Gastrocnemius medialis (tissue), 4 donors: Measurements from ENCODE around the gene RADIL. TPM values are rescaled to one million over a fixed set of nuclear protein-coding genes. Genes with fewer than 3 reads are reported as not detected.

ENCODE experiments used
- ATAC-seq, 2 donors: fragments of 150-250 bp; one replicate each; pipeline ENCODE4 v1.9.1; 2016
- DNase-seq, 2 donors: peaks; one replicate each; pipeline ENCODE4 v3.0.0-alpha.2; 2019
- H3K27ac ChIP-seq, 4 donors: fragments of 200-600 bp; sonication (generic); 1 replicate in 1 of 4; 2 replicates in 3 of 4; pipeline ENCODE4 v1.5.1; 2016 to 2018; ENCODE audit warnings: mild to moderate bottlenecking in 2 of 4, moderate library complexity in 1 of 4
- H3K27me3 ChIP-seq, 3 donors: fragments of 200-600 bp; sonication (generic) in 2 of 3; 1 replicate in 1 of 3; 2 replicates in 2 of 3; pipeline versions ENCODE4 v1.5.1 to v1.6.0; 2016 to 2019; ENCODE audit warnings: mild to moderate bottlenecking in 1 of 3, moderate library complexity in 1 of 3
- H3K36me3 ChIP-seq, 2 donors: fragments of 200-600 bp; sonication (generic) in 1 of 2; one replicate each; pipeline ENCODE4 v1.5.1; 2017 to 2018
- H3K4me1 ChIP-seq, 2 donors: fragments of 200-600 bp; sonication (generic) in 1 of 2; one replicate each; pipeline ENCODE4 v1.5.1; 2016 to 2017; ENCODE audit warnings: mild to moderate bottlenecking in 2 of 2
- H3K4me3 ChIP-seq, 4 donors: fragments of 200-600 bp; sonication (generic) in 3 of 4; 1 replicate in 1 of 4; 2 replicates in 3 of 4; pipeline ENCODE4 v1.5.1; 2016 to 2019; ENCODE audit warnings: mild to moderate bottlenecking in 2 of 4
- H3K9me3 ChIP-seq, 3 donors: fragments of 200-600 bp; sonication (generic) in 2 of 3; 1 replicate in 1 of 3; 2 replicates in 2 of 3; pipeline ENCODE4 v1.5.1; 2016 to 2019
- CTCF ChIP-seq, 5 experiments: fragments of 450-650 bp in 3 of 5; fragments of 200-600 bp in 2 of 5; sonication (generic) in 2 of 5; IDR thresholded peaks in 4 of 5; conservative IDR thresholded peaks in 1 of 5; 1 replicate in 4 of 5; 2 replicates in 1 of 5; pipeline ENCODE4 v1.5.1; 2016 to 2019; ENCODE audit warnings: antibody characterized with exemption in 5 of 5, mild to moderate bottlenecking in 3 of 5, moderate library complexity in 3 of 5
- POLR2A ChIP-seq, 2 donors: fragments of 450-650 bp; IDR thresholded peaks; one replicate each; pipeline ENCODE4 v1.6.1; 2017; ENCODE audit warnings: antibody characterized with exemption in 2 of 2, mild to moderate bottlenecking in 2 of 2, moderate library complexity in 2 of 2
- in situ Hi-C, 4 donors: fragments of 200-750 bp; cut with MboI; loops; one replicate each; pipeline versions ENCODE4 v1.15.0 to v1.8.0; 2017; ENCODE audit warnings: low sequenced_read_pairs in 4 of 4
- intact Hi-C: fragments of 100-400 bp; cut with DNase I; formaldehyde crosslinking; loops from one replicate; pipeline ENCODE4 v1.15.1; 2023; ENCODE audit warnings: low total_unique reads
- total RNA-seq, 4 donors: library from RNA; depleted of rRNA; stranded (reverse); fragments of >200 nt; gene quantifications; one replicate each; pipeline versions ENCODE4 v1.1.0 to v1.2.3, GENCODE V29; 2016

Gene RADIL
- total RNA-seq, 4 donors from 2014 or later = 2.1 to 12.1 (median 5.0) TPM

- H3K4me3 ChIP-seq = no peak overlapping the region
- H3K4me1 ChIP-seq = peaks cover 0 to 3% of the 10 kb centered on the region in 2 donors
- ATAC-seq (no peak), DNase-seq (no peak)
- intact Hi-C loops (no loop called here), in situ Hi-C loops (loop anchor here in 2 of 4 donors (25.0 kb wide), 1 partner anchor 126 kb away; no protein-coding TSS in a partner anchor)
- H3K27me3 ChIP-seq = no peaks in the 10 kb centered on the region
- peaks cover 3 to 65% of the 10 kb centered on the region in 2 donors for H3K36me3 ChIP-seq
- no peaks in the 10 kb centered on the region for H3K9me3 ChIP-seq
- H3K27ac ChIP-seq = no peak overlapping the region
- TF ChIP-seq POLR2A (IDR thresholded peaks at IDR 0.05) (no peak), CTCF (IDR thresholded peaks at IDR 0.05 in 4 of 5, conservative IDR thresholded peaks at IDR 0.05 in 1 of 5) (no peak)
These were observed 119.7 kb downstream of the RADIL start for GRCh38 chr7:4763794-4764185.

- H3K27me3 ChIP-seq = no peaks in the 10 kb centered on the region
- DNase-seq (no peak), ATAC-seq (no peak)
- no peaks in the 10 kb centered on the region for H3K9me3 ChIP-seq
- no peaks in the 10 kb centered on the region for H3K4me1 ChIP-seq
- H3K4me3 ChIP-seq = no peak overlapping the region
- intact Hi-C loops = no loop called here
- no peak for TF ChIP-seq POLR2A (IDR thresholded peaks at IDR 0.05)
- no peak overlapping the region for H3K27ac ChIP-seq
- in situ Hi-C loops = loop anchor here in 2 of 4 donors (25.0 kb wide), 1 partner anchor 126 kb away; no protein-coding TSS in a partner anchor
- peaks cover 3 to 71% of the 10 kb centered on the region in 2 donors for H3K36me3 ChIP-seq
These were observed 120.3 kb downstream of the RADIL start for GRCh38 chr7:4763091-4763793.

- ATAC-seq (no peak), DNase-seq (no peak)
- TF ChIP-seq POLR2A (IDR thresholded peaks at IDR 0.05) = no peak
- no peak for TF ChIP-seq CTCF (IDR thresholded peaks at IDR 0.05 in 4 of 5, conservative IDR thresholded peaks at IDR 0.05 in 1 of 5)
- no peaks in the 10 kb centered on the region for H3K9me3 ChIP-seq
- peaks cover 3 to 74% of the 10 kb centered on the region in 2 donors for H3K36me3 ChIP-seq
- H3K27ac ChIP-seq = no peak overlapping the region
- no peaks in the 10 kb centered on the region for H3K4me1 ChIP-seq
- in situ Hi-C loops (loop anchor here in 2 of 4 donors (25.0 kb wide), 1 partner anchor 125 kb away; no protein-coding TSS in a partner anchor), intact Hi-C loops (no loop called here)
- H3K27me3 ChIP-seq = no peaks in the 10 kb centered on the region
- H3K4me3 ChIP-seq = no peak overlapping the region
These were observed 121.1 kb downstream of the RADIL start for GRCh38 chr7:4762121-4763055.

GRCh38 chr7:4760952-4761351 lies 122.6 kb downstream of the RADIL start:
- H3K9me3 ChIP-seq = no peaks in the 10 kb centered on the region
- in situ Hi-C loops = loop anchor here in 2 of 4 donors (25.0 kb wide), 1 partner anchor 124 kb away; no protein-coding TSS in a partner anchor
- H3K27ac ChIP-seq = no peak overlapping the region
- TF ChIP-seq POLR2A (IDR thresholded peaks at IDR 0.05) = no peak
- TF ChIP-seq CTCF (IDR thresholded peaks at IDR 0.05 in 4 of 5, conservative IDR thresholded peaks at IDR 0.05 in 1 of 5) = no peak
- ATAC-seq (no peak), DNase-seq (no peak)
- intact Hi-C loops = no loop called here
- no peak overlapping the region for H3K4me3 ChIP-seq
- peaks cover 3 to 84% of the 10 kb centered on the region in 2 donors for H3K36me3 ChIP-seq
- no peaks in the 10 kb centered on the region for H3K27me3 ChIP-seq
- H3K4me1 ChIP-seq = no peaks in the 10 kb centered on the region

GRCh38 chr7:4759211-4759610 lies 124.3 kb downstream of the RADIL start:
- in situ Hi-C loops = loop anchor here in 2 of 4 donors (25.0 kb wide), 1 partner anchor 122 kb away; no protein-coding TSS in a partner anchor
- Histone ChIP-seq H3K27me3 (no peaks in the 10 kb centered on the region), H3K4me3 (no peak overlapping the region), H3K27ac (no peak overlapping the region), H3K36me3 (peaks cover 3 to 94% of the 10 kb centered on the region in 2 donors), H3K9me3 (no peaks in the 10 kb centered on the region), H3K4me1 (no peaks in the 10 kb centered on the region)
- TF ChIP-seq POLR2A (IDR thresholded peaks at IDR 0.05) (no peak), CTCF (IDR thresholded peaks at IDR 0.05 in 4 of 5, conservative IDR thresholded peaks at IDR 0.05 in 1 of 5) (no peak)
- intact Hi-C loops = no loop called here
- DNase-seq (no peak), ATAC-seq (no peak)
